Cardiac muscle cell (in vitro differentiated cells and primary cell): ENCODE data around the gene C2CD3. TPM values are rescaled to one million over a fixed set of nuclear protein-coding genes. Genes with fewer than 3 reads are reported as not detected.

Source experiments
- DNase-seq, 2 donors: peaks; one replicate each; pipeline versions ENCODE4 v3.0.0 to v3.0.0-alpha.2; 2010 to 2017; ENCODE audit warnings: low read depth in 1 of 2, low spot score in 1 of 2
- H3K27ac ChIP-seq: fragments of 200-600 bp; sonication (generic); 2 replicates; pipeline ENCODE4 v1.5.1; 2016
- H3K27me3 ChIP-seq: fragments of 200-600 bp; sonication (generic); 2 replicates; pipeline ENCODE4 v1.6.0; 2016; ENCODE audit warnings: control low read depth
- H3K36me3 ChIP-seq: fragments of 200-600 bp; sonication (generic); 2 replicates; pipeline ENCODE4 v1.5.1; 2016; ENCODE audit warnings: control low read depth
- H3K4me1 ChIP-seq: fragments of 200-600 bp; sonication (generic); 2 replicates; pipeline ENCODE4 v1.8.1; 2017; ENCODE audit warnings: low read depth, mild to moderate bottlenecking, mixed run types
- H3K4me3 ChIP-seq: fragments of 200-600 bp; sonication (generic); 2 replicates; pipeline ENCODE4 v1.5.1; 2016; ENCODE audit warnings: mild to moderate bottlenecking
- H3K9me3 ChIP-seq: fragments of 200-600 bp; sonication (generic); 2 replicates; pipeline ENCODE4 v1.5.1; 2017; ENCODE audit warnings: low read depth, mild to moderate bottlenecking, control low read depth
- polyA plus RNA-seq: library from polyadenylated mRNA; unstranded; fragments of >200 nt; fragmentation: Nextera tagmentation; extraction: Ambion mirVana; gene quantifications from 2 replicates; pipeline ENCODE4 v1.2.1, GENCODE V29; 2016
- total RNA-seq: library from RNA; depleted of rRNA; stranded (reverse); fragments of >200 nt; gene quantifications from 2 replicates; pipeline ENCODE4 v1.2.3, GENCODE V29; 2016
- TF ChIP-seq, protein P1 (sequence below): IDR thresholded peaks from 2 replicates; pipeline ENCODE4 v1.5.1; 2012; ENCODE audit warnings: low read depth, mild to moderate bottlenecking, low read length

The C2CD3 gene
- total and polyA plus RNA-seq, 2 experiments from 2014 or later = 10.2 to 13.3 TPM

DNA sequence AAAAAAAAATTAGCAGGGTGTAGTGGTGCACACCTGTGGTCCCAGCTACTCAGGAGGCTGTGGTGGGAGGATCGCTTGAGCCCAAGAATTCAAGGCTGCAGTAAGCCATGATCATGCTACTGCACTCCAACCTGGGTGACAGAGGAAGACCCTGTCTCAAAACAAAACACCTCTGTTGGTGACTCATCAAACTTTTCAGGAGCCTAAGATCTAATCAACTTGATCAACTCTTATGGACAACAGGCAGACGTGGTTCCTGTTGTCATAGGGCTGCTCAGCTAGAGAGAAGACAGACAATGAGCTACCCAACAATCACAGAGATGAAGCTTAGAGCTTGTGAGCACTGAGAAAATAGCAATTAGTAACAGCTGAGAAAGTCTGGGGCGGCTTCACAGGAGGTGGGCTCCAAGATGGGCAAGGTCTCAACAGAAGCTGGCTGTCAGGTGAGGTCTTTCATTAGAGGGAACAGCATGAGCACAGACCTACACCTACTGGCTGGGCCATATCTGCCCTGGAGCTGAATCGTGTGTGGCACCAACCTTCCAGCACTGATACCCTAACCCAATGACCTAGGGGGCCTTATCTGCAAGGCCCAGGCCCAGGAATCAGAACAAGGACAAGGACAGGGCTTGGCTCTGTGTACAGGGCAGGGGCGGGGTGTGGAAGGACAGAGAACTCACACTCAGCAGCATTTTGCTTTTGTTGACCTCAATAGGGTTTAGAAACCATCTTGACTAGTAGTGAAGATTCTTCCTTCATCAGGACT lies 154.7 kb downstream of the C2CD3 start:
- Histone ChIP-seq H3K4me3 (no peak overlapping the region), H3K36me3 (no peaks in the 10 kb centered on the region), H3K27ac (no peak overlapping the region), H3K27me3 (no peaks in the 10 kb centered on the region), H3K9me3 (no peaks in the 10 kb centered on the region), H3K4me1 (peaks cover 15% of the 10 kb centered on the region)
- TF ChIP-seq, protein P1, sequence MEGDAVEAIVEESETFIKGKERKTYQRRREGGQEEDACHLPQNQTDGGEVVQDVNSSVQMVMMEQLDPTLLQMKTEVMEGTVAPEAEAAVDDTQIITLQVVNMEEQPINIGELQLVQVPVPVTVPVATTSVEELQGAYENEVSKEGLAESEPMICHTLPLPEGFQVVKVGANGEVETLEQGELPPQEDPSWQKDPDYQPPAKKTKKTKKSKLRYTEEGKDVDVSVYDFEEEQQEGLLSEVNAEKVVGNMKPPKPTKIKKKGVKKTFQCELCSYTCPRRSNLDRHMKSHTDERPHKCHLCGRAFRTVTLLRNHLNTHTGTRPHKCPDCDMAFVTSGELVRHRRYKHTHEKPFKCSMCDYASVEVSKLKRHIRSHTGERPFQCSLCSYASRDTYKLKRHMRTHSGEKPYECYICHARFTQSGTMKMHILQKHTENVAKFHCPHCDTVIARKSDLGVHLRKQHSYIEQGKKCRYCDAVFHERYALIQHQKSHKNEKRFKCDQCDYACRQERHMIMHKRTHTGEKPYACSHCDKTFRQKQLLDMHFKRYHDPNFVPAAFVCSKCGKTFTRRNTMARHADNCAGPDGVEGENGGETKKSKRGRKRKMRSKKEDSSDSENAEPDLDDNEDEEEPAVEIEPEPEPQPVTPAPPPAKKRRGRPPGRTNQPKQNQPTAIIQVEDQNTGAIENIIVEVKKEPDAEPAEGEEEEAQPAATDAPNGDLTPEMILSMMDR = no peak
- DNase-seq = no peak

DNA sequence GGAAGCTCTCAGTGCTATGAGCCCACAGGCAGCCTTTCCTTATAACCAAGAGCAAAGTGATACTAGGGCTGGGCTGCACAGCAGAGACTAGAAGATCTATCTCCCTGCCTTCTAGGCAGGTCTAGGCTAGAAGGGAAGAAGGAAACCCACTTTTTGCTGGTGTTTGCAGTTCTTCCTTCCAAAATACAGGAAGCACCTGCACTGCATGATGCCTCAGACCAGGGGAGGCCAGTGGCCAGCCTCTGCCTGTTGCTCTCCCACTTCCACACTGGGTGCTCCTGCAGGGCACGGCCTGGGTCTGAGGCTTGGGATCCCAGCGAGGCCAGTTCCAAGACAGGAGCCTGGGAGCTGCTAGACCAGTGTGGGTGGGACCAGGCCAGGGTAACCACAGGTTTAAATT lies 155.9 kb downstream of the C2CD3 start:
- Histone ChIP-seq H3K9me3 (no peaks in the 10 kb centered on the region), H3K27ac (no peak overlapping the region), H3K27me3 (no peaks in the 10 kb centered on the region), H3K4me3 (no peak overlapping the region), H3K36me3 (no peaks in the 10 kb centered on the region), H3K4me1 (peaks cover 27% of the 10 kb centered on the region)
- TF ChIP-seq, protein P1 = no peak
- DNase-seq = no peak

DNA sequence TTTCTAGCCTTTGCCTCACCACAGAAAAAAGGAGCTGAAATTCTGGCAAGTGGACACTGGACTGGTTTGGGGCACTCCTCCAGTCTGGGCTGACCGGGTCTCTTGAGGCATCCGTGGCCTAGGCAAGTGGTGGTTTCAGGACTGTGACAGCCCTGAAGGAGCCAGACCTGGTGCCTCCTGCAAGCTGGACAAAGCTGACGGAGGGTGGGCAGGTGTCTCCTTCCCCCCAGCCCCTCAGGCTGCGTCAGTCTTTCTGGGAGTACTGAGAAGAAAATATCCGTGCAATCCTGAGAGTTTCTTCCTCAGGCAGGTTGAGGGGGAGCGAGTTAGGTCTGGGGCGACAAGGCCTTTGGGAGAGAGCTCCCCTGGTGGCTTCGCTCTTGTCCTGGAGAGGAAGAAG lies 157.7 kb downstream of the C2CD3 start:
- H3K9me3 ChIP-seq = no peaks in the 10 kb centered on the region
- no peak overlapping the region for H3K4me3 ChIP-seq
- no peaks in the 10 kb centered on the region for H3K27me3 ChIP-seq
- no peak for DNase-seq
- no peak overlapping the region for H3K27ac ChIP-seq
- H3K4me1 ChIP-seq = peaks cover 31% of the 10 kb centered on the region
- H3K36me3 ChIP-seq = no peaks in the 10 kb centered on the region
- TF ChIP-seq, protein P1 = no peak

DNA sequence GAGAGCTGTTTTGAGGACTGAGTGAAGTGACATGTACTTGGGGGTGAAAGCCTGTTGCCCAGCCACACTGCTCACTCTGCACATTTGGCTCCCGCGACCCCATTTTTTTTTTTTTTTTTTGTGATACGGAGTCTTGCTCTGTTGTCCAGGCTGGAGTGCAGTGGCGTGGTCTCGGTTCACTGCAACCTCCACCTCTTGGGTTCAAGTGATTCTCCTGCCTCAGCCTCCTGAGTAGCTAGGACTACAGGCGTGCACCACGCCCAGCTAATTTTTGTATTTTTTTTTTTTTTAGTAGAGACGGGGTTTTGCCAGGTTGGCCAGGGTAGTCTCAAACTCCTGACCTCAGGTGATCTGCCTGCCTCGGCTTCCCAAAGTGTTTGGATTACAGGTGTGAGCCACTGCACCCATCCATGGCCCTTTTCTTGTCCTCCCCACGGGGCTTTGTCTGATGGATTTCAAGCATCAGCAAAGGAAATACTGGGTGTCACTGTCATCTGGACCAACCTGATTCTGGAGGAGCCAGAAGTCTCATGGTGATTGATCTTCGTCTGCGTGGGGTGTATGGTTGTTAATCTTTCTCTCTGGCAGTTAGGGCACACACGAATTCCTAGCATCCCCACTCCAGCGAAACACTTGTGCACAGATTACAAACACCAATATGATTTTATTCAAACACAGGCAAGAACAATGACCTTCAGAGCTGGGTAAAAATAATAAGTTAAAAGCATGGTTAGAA lies 158.6 kb downstream of the C2CD3 start:
- Histone ChIP-seq H3K4me1 (peaks cover 36% of the 10 kb centered on the region), H3K36me3 (no peaks in the 10 kb centered on the region), H3K9me3 (no peaks in the 10 kb centered on the region), H3K4me3 (no peak overlapping the region), H3K27me3 (no peaks in the 10 kb centered on the region), H3K27ac (no peak overlapping the region)
- TF ChIP-seq, protein P1 = no peak
- no peak for DNase-seq

DNA sequence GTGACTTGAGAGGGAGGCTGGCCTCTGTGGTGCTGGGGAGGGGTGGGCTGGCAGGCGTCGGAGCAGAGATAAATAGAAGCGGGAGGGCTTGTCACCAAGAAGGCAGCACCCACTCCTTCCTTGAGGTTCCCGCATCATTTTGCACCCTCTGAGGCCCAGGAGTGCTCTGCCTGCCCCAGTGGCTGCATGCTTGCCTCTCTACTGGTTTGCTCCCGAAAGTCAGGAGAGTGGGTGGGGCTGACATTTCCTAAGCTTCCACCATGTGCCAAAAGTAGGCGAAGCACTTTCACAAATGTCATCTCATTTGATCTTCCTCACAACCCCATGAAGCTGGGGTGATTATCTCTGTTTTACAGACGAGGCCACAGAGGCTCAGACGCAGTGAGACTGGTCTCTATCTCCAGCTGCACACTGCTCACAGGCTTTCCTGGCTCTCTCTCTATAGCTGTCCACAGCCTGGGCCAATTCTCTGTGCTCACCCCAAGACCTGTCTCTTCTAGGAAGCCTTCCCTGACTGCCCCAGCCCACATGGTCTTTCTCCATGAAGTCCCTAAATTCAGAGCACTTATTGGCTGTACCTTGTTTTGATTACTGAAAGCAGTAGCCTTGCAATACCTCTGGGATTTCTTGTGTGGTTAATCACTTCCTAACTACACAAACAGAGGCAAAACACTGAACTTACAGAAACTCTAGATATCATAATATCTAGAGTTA lies 159.3 kb downstream of the C2CD3 start:
- TF ChIP-seq, protein P1 = no peak
- H3K27me3 ChIP-seq = no peaks in the 10 kb centered on the region
- peak in 1 of 2 donors; percentile 80 for DNase-seq
- no peak overlapping the region for H3K4me3 ChIP-seq
- H3K9me3 ChIP-seq = no peaks in the 10 kb centered on the region
- peak overlapping the region; percentile 82 for H3K27ac ChIP-seq
- H3K4me1 ChIP-seq = peaks cover 36% of the 10 kb centered on the region
- no peaks in the 10 kb centered on the region for H3K36me3 ChIP-seq
